Kidney glomerular epithelial cell (primary cell): Measurements from ENCODE around the gene CAMP.
"Not testable (repeated sequence)": the region's sequence is repeated elsewhere in the genome, so short reads cannot be mapped to it uniquely, and the experiment has no call there.

ENCODE experiments used
- DNase-seq: peaks from one replicate; lab custom pipeline; 2025; lab: John Stamatoyannopoulos, UW

The CAMP gene

GRCh38 chr3:48222616-48223513 is at the start of gene CAMP:
CAMP (plus strand) TSS chr3:48223495; CDS start chr3:48223512, 17 bp downstream.
- no peak for DNase-seq

- no peak for DNase-seq
Measured at GRCh38 chr3:48178072-48178471, 45.2 kb upstream of the CAMP start.

GRCh38 chr3:48180021-48180420 is 43.3 kb upstream of the CAMP start:
- DNase-seq: no peak

- no peak for DNase-seq
Measured at GRCh38 chr3:48180531-48181253, 42.6 kb upstream of the CAMP start.

GRCh38 chr3:48184299-48184698 is 39.0 kb upstream of the CAMP start:
- no peak for DNase-seq

GRCh38 chr3:48185129-48185528 is 38.2 kb upstream of the CAMP start:
- DNase-seq: no peak

GRCh38 chr3:48186631-48187300 is 36.5 kb upstream of the CAMP start:
- DNase-seq: no peak

- no peak for DNase-seq
Measured at GRCh38 chr3:48187301-48187578, 36.1 kb upstream of the CAMP start.

- DNase-seq: no peak
Measured at GRCh38 chr3:48187579-48188265, 35.6 kb upstream of the CAMP start.

GRCh38 chr3:48188266-48189201 is 34.8 kb upstream of the CAMP start, which contains the start of gene CDC25A:
CDC25A (minus strand) TSS chr3:48188417; CDS start chr3:48187947, 470 bp downstream.
- DNase-seq: peak; percentile 97

GRCh38 chr3:48189321-48189720 is 34.0 kb upstream of the CAMP start:
- no peak for DNase-seq

- DNase-seq: no peak
Measured at GRCh38 chr3:48190911-48191310, 32.4 kb upstream of the CAMP start.

- DNase-seq: peak; percentile 53
Measured at GRCh38 chr3:48194446-48195071, 28.7 kb upstream of the CAMP start.

GRCh38 chr3:48196611-48197010 is 26.7 kb upstream of the CAMP start:
- DNase-seq: no peak

GRCh38 chr3:48199117-48199516 is 24.2 kb upstream of the CAMP start:
- DNase-seq: no peak

- DNase-seq: no peak
Measured at GRCh38 chr3:48202632-48203031, 20.7 kb upstream of the CAMP start.

- DNase-seq: no peak
Measured at GRCh38 chr3:48208076-48208475, 15.2 kb upstream of the CAMP start.

GRCh38 chr3:48209445-48209844 is 13.8 kb upstream of the CAMP start:
- DNase-seq: no peak

- not testable (repeated sequence) for DNase-seq
Measured at GRCh38 chr3:48210534-48210933, 12.8 kb upstream of the CAMP start.

GRCh38 chr3:48211776-48212175 is 11.5 kb upstream of the CAMP start:
- DNase-seq: not testable (repeated sequence)

GRCh38 chr3:48214225-48214624 is 9.1 kb upstream of the CAMP start:
- no peak for DNase-seq
